Tibial nerve (tissue), 3 donors: ENCODE results near the gene TJP2.

Source experiments
- CTCF ChIP-seq, 5 experiments: fragments of 200-600 bp in 3 of 5; fragments of 450-650 bp in 2 of 5; sonication (generic) in 3 of 5; IDR thresholded peaks; one replicate each; pipeline ENCODE4 v1.5.1; 2016 to 2019; ENCODE audit warnings: antibody characterized with exemption in 5 of 5, mild to moderate bottlenecking in 3 of 5, moderate library complexity in 2 of 5
- POLR2A ChIP-seq, 2 donors: fragments of 450-650 bp; IDR thresholded peaks; one replicate each; pipeline ENCODE4 v1.6.1; 2017; ENCODE audit warnings: antibody characterized with exemption in 2 of 2, mild to moderate bottlenecking in 2 of 2, moderate library complexity in 2 of 2

- TF ChIP-seq POLR2A (IDR thresholded peaks at IDR 0.05) (no peak), CTCF (IDR thresholded peaks at IDR 0.05) (no peak)
These were observed 73.9 kb downstream of the TJP2 start for GRCh38 chr9:69248005-69248404.
